Measurements from ENCODE around the gene CNTNAP5. TPM values are rescaled to one million over a fixed set of nuclear protein-coding genes. Genes with fewer than 3 reads are reported as not detected.

Gene CNTNAP5
- total and polyA plus RNA-seq, 4 donors, result not detected

DNA sequence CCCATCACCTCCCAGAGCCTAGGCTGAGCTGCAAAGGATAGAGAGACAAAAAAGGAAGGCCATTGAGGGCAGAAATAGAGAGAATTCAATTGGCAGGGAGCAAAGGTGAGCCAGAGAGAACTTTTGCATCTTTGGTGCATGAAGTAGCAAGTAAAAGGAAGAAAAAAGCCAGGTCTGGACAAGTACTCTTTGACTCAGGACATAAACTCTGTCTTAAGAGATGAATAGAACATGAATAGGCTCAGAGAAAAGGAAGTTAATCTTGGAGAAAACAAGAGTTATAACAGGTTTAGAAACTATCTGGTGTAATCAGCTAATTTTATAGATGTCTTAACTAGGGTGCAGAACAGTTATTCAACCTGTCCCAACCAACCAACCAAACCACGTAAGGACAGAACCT is 95.2 kb downstream of the CNTNAP5 start (continued):
- TF ChIP-seq, protein P1, sequence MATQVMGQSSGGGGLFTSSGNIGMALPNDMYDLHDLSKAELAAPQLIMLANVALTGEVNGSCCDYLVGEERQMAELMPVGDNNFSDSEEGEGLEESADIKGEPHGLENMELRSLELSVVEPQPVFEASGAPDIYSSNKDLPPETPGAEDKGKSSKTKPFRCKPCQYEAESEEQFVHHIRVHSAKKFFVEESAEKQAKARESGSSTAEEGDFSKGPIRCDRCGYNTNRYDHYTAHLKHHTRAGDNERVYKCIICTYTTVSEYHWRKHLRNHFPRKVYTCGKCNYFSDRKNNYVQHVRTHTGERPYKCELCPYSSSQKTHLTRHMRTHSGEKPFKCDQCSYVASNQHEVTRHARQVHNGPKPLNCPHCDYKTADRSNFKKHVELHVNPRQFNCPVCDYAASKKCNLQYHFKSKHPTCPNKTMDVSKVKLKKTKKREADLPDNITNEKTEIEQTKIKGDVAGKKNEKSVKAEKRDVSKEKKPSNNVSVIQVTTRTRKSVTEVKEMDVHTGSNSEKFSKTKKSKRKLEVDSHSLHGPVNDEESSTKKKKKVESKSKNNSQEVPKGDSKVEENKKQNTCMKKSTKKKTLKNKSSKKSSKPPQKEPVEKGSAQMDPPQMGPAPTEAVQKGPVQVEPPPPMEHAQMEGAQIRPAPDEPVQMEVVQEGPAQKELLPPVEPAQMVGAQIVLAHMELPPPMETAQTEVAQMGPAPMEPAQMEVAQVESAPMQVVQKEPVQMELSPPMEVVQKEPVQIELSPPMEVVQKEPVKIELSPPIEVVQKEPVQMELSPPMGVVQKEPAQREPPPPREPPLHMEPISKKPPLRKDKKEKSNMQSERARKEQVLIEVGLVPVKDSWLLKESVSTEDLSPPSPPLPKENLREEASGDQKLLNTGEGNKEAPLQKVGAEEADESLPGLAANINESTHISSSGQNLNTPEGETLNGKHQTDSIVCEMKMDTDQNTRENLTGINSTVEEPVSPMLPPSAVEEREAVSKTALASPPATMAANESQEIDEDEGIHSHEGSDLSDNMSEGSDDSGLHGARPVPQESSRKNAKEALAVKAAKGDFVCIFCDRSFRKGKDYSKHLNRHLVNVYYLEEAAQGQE (IDR thresholded peaks at IDR 0.05), result no peak

DNA sequence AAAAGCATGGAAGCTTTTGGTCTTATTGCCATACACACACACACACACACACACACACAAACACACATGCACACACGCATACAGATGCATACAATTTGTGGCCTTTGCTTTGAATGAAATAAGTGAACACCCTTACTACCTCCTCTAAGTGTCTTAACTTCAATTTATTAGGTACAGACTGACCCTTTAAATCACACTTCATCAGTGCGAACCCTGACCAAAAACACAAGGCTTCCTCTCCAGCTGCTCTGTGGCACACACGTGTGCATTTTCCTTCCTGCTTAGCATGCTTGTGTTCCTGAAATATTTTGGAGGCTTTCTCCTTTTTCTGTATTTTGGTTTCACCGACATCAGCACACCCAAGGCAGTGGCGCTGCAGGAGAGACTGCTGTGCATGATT is 96.0 kb downstream of the CNTNAP5 start:
- no peaks in the 10 kb centered on the region for H3K9me3 ChIP-seq (ENCODE audit: control insufficient read depth in 4 of 4, low read length in 3 of 4)
- no peak overlapping the region for H3K9ac ChIP-seq (ENCODE audit: low read depth in 1 of 2, low read length in 2 of 2)
- no peak overlapping the region for H3K27ac ChIP-seq (ENCODE audit: low read depth in 1 of 2, low read length in 2 of 2)
- no peaks in the 10 kb centered on the region for H3K27me3 ChIP-seq (ENCODE audit: control insufficient read depth in 4 of 4, insufficient read depth in 4 of 4, low read length in 3 of 4)
- H3K4me1 ChIP-seq (ENCODE audit: control insufficient read depth in 4 of 4, insufficient read depth in 4 of 4, low read length in 3 of 4), result no peaks in the 10 kb centered on the region
- no peak overlapping the region for H3K4me3 ChIP-seq (ENCODE audit: low read depth in 1 of 3, low read length in 3 of 3)
- 84% methylated on average over 5 of the region's 5 CpGs for WGBS
- DNase-seq (ENCODE audit: low spot score), result no peak
- no peaks in the 10 kb centered on the region for H3K36me3 ChIP-seq (ENCODE audit: control insufficient read depth in 4 of 4, insufficient read depth in 3 of 4, low read depth in 1 of 4, low read length in 3 of 4)
- TF ChIP-seq, protein P1 (IDR thresholded peaks at IDR 0.05), result no peak
- TF ChIP-seq, protein P2, sequence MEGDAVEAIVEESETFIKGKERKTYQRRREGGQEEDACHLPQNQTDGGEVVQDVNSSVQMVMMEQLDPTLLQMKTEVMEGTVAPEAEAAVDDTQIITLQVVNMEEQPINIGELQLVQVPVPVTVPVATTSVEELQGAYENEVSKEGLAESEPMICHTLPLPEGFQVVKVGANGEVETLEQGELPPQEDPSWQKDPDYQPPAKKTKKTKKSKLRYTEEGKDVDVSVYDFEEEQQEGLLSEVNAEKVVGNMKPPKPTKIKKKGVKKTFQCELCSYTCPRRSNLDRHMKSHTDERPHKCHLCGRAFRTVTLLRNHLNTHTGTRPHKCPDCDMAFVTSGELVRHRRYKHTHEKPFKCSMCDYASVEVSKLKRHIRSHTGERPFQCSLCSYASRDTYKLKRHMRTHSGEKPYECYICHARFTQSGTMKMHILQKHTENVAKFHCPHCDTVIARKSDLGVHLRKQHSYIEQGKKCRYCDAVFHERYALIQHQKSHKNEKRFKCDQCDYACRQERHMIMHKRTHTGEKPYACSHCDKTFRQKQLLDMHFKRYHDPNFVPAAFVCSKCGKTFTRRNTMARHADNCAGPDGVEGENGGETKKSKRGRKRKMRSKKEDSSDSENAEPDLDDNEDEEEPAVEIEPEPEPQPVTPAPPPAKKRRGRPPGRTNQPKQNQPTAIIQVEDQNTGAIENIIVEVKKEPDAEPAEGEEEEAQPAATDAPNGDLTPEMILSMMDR (IDR thresholded peaks at IDR 0.05; ENCODE audit: low read depth, low read length, missing input control), result no peak
- no peak for TF ChIP-seq JUND (IDR thresholded peaks at IDR 0.05)
- TF ChIP-seq GABPA (IDR thresholded peaks at IDR 0.05 in 1 of 2, conservative IDR thresholded peaks at IDR 0.05 in 1 of 2), result no peak
- no peak for TF ChIP-seq NR2F2 (IDR thresholded peaks at IDR 0.05)

DNA sequence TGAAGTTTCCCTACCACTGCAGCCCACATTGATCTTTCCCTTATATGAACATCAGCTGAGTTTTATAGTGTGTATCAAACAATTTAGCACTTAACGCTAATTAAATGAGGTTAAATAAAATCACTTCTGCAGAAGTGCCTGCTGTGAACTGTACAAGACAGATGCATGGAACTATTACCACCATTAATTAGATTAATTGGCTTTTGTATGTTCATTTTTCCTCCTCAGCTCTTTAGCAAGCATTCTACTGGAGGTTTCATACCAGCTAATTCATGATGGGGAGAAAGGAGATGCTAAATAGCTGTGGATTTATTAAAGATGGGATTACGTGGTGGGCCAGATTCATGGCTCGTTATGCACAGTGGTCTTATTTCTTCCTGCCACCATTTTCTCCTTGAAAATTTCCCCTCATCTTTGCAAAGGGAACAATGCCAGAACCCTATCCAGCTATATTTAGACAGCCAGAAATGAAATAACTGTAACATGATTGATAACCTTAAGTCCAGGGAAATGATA is 96.7 kb downstream of the CNTNAP5 start:
- Histone ChIP-seq H3K27ac (ENCODE audit: low read depth in 1 of 2, low read length in 2 of 2) (no peak overlapping the region), H3K9me3 (ENCODE audit: control insufficient read depth in 4 of 4, low read length in 3 of 4) (no peaks in the 10 kb centered on the region), H3K36me3 (ENCODE audit: control insufficient read depth in 4 of 4, insufficient read depth in 3 of 4, low read depth in 1 of 4, low read length in 3 of 4) (no peaks in the 10 kb centered on the region), H3K27me3 (ENCODE audit: control insufficient read depth in 4 of 4, insufficient read depth in 4 of 4, low read length in 3 of 4) (no peaks in the 10 kb centered on the region), H3K4me1 (ENCODE audit: control insufficient read depth in 4 of 4, insufficient read depth in 4 of 4, low read length in 3 of 4) (no peaks in the 10 kb centered on the region), H3K9ac (ENCODE audit: low read depth in 1 of 2, low read length in 2 of 2) (no peak overlapping the region), H3K4me3 (ENCODE audit: low read depth in 1 of 3, low read length in 3 of 3) (no peak overlapping the region)
- no peak for DNase-seq (ENCODE audit: low spot score)
- whole genome bisulfite sequencing, result 71% methylated on average over 3 of the region's 3 CpGs
- TF ChIP-seq HNF4G (IDR thresholded peaks at IDR 0.05), result no peak
- TF ChIP-seq FOXA1 (IDR thresholded peaks at IDR 0.05), result no peak
- TF ChIP-seq GABPA (IDR thresholded peaks at IDR 0.05 in 1 of 2, conservative IDR thresholded peaks at IDR 0.05 in 1 of 2), result no peak
- TF ChIP-seq, protein P3, sequence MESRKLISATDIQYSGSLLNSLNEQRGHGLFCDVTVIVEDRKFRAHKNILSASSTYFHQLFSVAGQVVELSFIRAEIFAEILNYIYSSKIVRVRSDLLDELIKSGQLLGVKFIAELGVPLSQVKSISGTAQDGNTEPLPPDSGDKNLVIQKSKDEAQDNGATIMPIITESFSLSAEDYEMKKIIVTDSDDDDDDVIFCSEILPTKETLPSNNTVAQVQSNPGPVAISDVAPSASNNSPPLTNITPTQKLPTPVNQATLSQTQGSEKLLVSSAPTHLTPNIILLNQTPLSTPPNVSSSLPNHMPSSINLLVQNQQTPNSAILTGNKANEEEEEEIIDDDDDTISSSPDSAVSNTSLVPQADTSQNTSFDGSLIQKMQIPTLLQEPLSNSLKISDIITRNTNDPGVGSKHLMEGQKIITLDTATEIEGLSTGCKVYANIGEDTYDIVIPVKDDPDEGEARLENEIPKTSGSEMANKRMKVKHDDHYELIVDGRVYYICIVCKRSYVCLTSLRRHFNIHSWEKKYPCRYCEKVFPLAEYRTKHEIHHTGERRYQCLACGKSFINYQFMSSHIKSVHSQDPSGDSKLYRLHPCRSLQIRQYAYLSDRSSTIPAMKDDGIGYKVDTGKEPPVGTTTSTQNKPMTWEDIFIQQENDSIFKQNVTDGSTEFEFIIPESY (IDR thresholded peaks at IDR 0.05), result no peak
- no peak for TF ChIP-seq FOXA2 (IDR thresholded peaks at IDR 0.05)
- TF ChIP-seq TAF1 (conservative IDR thresholded peaks at IDR 0.05), result no peak
- TF ChIP-seq, protein P1 (IDR thresholded peaks at IDR 0.05), result no peak
- TF ChIP-seq, protein P2 (IDR thresholded peaks at IDR 0.05; ENCODE audit: low read depth, low read length, missing input control), result no peak
- no peak for TF ChIP-seq EGR1 (IDR thresholded peaks at IDR 0.05; ENCODE audit: low read depth in 2 of 2)
